ENCODE data around the gene ZNF469. TPM values are rescaled to one million over a fixed set of nuclear protein-coding genes. Genes with fewer than 3 reads are reported as not detected.

Gene ZNF469
- total and polyA plus RNA-seq, 3 donors from 2014 or later, result 0.98 to 2.8 (median 2.2) TPM

DNA sequence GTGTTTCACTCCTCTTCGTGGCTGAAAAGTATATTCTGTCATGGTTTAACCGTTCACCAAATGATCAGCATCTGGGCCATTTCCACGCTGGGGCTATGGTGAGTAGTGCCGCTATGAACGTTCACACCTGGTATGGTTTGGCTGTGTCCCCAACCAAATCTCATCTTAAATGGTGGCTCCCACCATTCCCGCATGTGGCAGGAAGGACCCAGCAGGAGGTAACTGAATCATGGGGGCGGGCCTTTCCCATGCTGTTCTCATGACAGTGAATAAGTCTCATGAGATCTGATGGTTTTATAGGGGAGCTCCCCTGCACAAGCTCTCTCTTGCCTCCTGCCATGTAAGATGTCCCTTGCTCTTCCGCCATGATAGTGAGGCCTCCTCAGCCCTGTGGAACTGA, 45.7 kb upstream of the ZNF469 start:
- WGBS, 2 donors, result 92 to 97% methylated on average over 8 of the region's 8 CpGs
- intact Hi-C loops (cut with DNase I; ENCODE audit: low total_unique reads), result no loop called here
- TF ChIP-seq, protein P1, sequence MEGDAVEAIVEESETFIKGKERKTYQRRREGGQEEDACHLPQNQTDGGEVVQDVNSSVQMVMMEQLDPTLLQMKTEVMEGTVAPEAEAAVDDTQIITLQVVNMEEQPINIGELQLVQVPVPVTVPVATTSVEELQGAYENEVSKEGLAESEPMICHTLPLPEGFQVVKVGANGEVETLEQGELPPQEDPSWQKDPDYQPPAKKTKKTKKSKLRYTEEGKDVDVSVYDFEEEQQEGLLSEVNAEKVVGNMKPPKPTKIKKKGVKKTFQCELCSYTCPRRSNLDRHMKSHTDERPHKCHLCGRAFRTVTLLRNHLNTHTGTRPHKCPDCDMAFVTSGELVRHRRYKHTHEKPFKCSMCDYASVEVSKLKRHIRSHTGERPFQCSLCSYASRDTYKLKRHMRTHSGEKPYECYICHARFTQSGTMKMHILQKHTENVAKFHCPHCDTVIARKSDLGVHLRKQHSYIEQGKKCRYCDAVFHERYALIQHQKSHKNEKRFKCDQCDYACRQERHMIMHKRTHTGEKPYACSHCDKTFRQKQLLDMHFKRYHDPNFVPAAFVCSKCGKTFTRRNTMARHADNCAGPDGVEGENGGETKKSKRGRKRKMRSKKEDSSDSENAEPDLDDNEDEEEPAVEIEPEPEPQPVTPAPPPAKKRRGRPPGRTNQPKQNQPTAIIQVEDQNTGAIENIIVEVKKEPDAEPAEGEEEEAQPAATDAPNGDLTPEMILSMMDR (IDR thresholded peaks at IDR 0.05), result no peak
- TF ChIP-seq POLR2A (IDR thresholded peaks at IDR 0.05), result no peak

DNA sequence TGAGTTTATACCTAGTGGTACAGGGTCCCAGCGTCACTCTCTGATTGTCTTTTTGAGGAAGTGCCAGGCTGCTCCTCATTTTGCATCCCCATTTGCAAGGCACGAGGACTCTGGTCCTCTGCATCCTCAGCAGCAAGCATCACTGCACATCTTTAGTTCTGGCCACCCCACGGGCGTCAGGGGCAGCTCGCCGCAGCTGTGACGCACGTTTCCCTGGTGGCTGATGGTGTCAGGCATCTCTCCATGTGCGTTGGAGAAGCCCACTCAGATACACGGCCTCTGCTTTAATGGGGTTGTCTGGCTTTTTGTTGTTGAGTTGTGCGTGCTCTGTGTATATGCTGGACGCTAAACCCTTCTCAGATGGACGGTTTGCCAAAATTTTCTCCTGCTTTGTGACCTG, 45.2 kb upstream of the ZNF469 start:
- intact Hi-C loops (cut with DNase I; ENCODE audit: low total_unique reads), result no loop called here
- Histone ChIP-seq H3K27ac (no peak overlapping the region), H3K4me1 (peaks cover 4% of the 10 kb centered on the region), H3K9me3 (no peaks in the 10 kb centered on the region), H3K4me3 (no peak overlapping the region), H3K36me3 (ENCODE audit: low read depth, missing control alignments) (no peaks in the 10 kb centered on the region), H3K27me3 (no peaks in the 10 kb centered on the region)
- TF ChIP-seq, protein P1 (IDR thresholded peaks at IDR 0.05), result no peak
- no peak for TF ChIP-seq POLR2A (IDR thresholded peaks at IDR 0.05)
- WGBS, 2 donors, result 93% methylated on average over 13 of the region's 13 CpGs
- DNase-seq, result no peak

More for the DNA sequence above, 45.7 kb upstream of the ZNF469 start:
- Histone ChIP-seq H3K36me3 (ENCODE audit: low read depth, missing control alignments) (no peaks in the 10 kb centered on the region), H3K4me3 (no peak overlapping the region), H3K4me1 (peaks cover 6% of the 10 kb centered on the region), H3K27me3 (no peaks in the 10 kb centered on the region), H3K27ac (no peak overlapping the region), H3K9me3 (no peaks in the 10 kb centered on the region)
- DNase-seq, result no peak

DNA sequence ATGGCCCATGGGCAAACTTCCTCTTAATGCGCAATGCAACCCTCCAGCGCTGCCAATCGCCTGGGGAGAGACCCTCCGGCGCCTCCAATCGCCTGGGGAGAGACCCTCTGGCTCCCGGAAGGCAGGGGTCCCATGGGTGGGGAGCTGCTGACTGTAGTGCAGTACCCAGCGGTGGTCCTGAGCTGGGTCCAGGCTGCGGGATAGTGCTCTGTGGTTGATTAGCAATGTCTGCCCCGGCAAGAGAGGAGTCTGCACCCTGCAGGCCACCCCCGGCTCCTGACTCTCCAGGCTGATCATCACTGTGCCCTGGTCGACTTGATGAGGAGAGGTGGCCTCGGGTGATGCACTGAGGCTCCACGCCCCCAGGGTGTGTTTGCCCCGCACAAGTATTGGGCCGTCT, 44.6 kb upstream of the ZNF469 start:
- H3K27ac ChIP-seq, result no peak overlapping the region
- intact Hi-C loops (cut with DNase I; ENCODE audit: low total_unique reads), result no loop called here
- no peaks in the 10 kb centered on the region for H3K4me1 ChIP-seq
- no peaks in the 10 kb centered on the region for H3K36me3 ChIP-seq (ENCODE audit: low read depth, missing control alignments)
- no peak overlapping the region for H3K4me3 ChIP-seq
- no peaks in the 10 kb centered on the region for H3K27me3 ChIP-seq
- 90 to 92% methylated on average over 10 to 15 of the region's 16 CpGs for WGBS, 2 donors
- TF ChIP-seq, protein P1 (IDR thresholded peaks at IDR 0.05), result no peak
- no peak for TF ChIP-seq POLR2A (IDR thresholded peaks at IDR 0.05)
- no peaks in the 10 kb centered on the region for H3K9me3 ChIP-seq
- no peak for DNase-seq

DNA sequence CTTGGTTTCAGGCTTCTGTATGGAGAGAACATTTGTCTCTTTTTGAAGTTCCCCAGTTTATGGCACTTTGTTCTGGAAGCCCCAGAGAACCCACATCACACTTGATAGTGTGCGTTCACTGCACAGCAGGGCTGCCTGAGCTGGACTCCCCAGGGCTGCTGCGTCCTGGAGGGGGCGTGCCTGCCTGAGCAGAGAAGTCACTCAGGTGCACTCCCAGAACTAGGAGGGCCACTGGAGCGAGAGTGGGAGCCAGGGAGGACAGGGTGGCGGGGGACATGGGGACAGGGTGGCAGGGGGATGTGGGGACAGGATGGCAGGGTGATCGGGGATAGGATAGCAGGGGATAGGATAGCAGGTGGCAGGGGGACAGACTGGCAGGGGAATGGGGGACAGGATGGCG, 43.9 kb upstream of the ZNF469 start:
- Histone ChIP-seq H3K4me3 (no peak overlapping the region), H3K27me3 (no peaks in the 10 kb centered on the region), H3K9me3 (no peaks in the 10 kb centered on the region), H3K4me1 (no peaks in the 10 kb centered on the region), H3K27ac (no peak overlapping the region), H3K36me3 (ENCODE audit: low read depth, missing control alignments) (no peaks in the 10 kb centered on the region)
- 82 to 89% methylated on average over 6 of the region's 7 CpGs for WGBS, 2 donors
- no peak for DNase-seq
- TF ChIP-seq, protein P1 (IDR thresholded peaks at IDR 0.05), result no peak
- TF ChIP-seq POLR2A (IDR thresholded peaks at IDR 0.05), result no peak
- intact Hi-C loops (cut with DNase I; ENCODE audit: low total_unique reads), result no loop called here

DNA sequence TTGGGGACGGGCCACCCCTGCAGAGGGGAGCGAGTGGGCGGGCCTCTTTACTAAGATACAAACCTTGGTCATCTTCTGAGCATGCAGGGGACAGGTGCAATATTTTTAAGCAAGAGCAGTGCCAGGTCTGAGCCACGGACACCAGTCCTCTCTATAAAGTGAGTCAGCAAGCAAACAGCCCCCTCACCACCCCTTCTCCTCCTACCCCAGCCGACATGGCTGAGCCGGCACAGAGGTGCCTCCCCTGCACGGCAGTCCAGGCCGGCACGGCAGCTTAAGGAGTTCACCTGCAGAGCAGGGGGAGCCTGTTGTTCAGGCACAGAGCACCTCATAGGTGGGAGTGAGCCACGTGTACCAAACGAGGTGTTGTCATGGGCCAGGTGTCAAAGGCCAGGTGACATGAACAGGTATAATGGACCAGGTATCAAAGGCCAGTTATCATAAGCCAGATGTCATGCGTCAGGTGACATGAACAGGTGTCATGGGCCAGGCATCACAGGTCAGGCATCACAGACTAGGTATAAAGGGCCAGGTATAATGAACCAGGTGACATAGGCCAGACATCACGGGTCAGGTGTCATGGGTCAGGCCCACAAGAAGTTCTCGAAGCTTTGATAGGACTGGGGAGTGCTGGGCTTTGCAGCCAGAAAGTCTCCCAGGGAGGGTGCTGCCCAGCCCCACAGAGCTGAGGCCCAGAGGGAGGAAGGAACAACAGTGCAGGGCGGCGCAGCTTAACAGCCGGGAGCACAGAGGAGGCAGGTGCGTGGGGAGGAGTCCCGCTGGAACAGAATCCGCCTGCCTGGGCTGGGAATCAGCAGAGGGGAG, 42.6 kb upstream of the ZNF469 start:
- H3K4me1 ChIP-seq, result no peaks in the 10 kb centered on the region
- TF ChIP-seq, protein P1 (IDR thresholded peaks at IDR 0.05), result no peak
- TF ChIP-seq POLR2A (IDR thresholded peaks at IDR 0.05), result no peak
- H3K27me3 ChIP-seq, result no peaks in the 10 kb centered on the region
- H3K27ac ChIP-seq, result no peak overlapping the region
- no peaks in the 10 kb centered on the region for H3K9me3 ChIP-seq
- WGBS, 2 donors, result 71 to 76% methylated on average over 20 of the region's 20 CpGs
- no peak overlapping the region for H3K4me3 ChIP-seq
- DNase-seq, result no peak
- no peaks in the 10 kb centered on the region for H3K36me3 ChIP-seq (ENCODE audit: low read depth, missing control alignments)
- intact Hi-C loops (cut with DNase I; ENCODE audit: low total_unique reads), result no loop called here

Measured in testis (tissue), 3 donors.